ENCODE results near the gene PIK3AP1.
"Not testable (repeated sequence)": the region's sequence is repeated elsewhere in the genome, so short reads cannot be mapped to it uniquely, and the experiment has no call there.

Gene PIK3AP1

GRCh38 chr10:96705134-96705533 lies 15.2 kb downstream of the PIK3AP1 start:
- Histone ChIP-seq H3K9me3 (ENCODE audit: low read length) (no peaks in the 10 kb centered on the region), H3K36me3 (ENCODE audit: insufficient read depth, low read length) (no peaks in the 10 kb centered on the region), H3K27me3 (ENCODE audit: control insufficient read depth in 1 of 2, insufficient read depth in 2 of 2, low read length in 2 of 2) (no peaks in the 10 kb centered on the region), H3K4me3 (ENCODE audit: low read depth in 1 of 2, low read length in 2 of 2) (no peak overlapping the region), H3K27ac (ENCODE audit: low read depth, low read length) (no peak overlapping the region), H3K9ac (ENCODE audit: low read length) (no peak overlapping the region), H3K4me1 (ENCODE audit: insufficient read depth, low read length) (no peaks in the 10 kb centered on the region)

- no peak overlapping the region for H3K9ac ChIP-seq (ENCODE audit: low read length)
- no peaks in the 10 kb centered on the region for H3K9me3 ChIP-seq (ENCODE audit: low read length)
- no peaks in the 10 kb centered on the region for H3K27me3 ChIP-seq (ENCODE audit: control insufficient read depth in 1 of 2, insufficient read depth in 2 of 2, low read length in 2 of 2)
- no peaks in the 10 kb centered on the region for H3K4me1 ChIP-seq (ENCODE audit: insufficient read depth, low read length)
- H3K27ac ChIP-seq (ENCODE audit: low read depth, low read length): no peak overlapping the region
- no peaks in the 10 kb centered on the region for H3K36me3 ChIP-seq (ENCODE audit: insufficient read depth, low read length)
- H3K4me3 ChIP-seq (ENCODE audit: low read depth in 1 of 2, low read length in 2 of 2): no peak overlapping the region
Measured at GRCh38 chr10:96704563-96704962, 15.8 kb downstream of the PIK3AP1 start.

- Histone ChIP-seq H3K36me3 (ENCODE audit: insufficient read depth, low read length) (no peaks in the 10 kb centered on the region), H3K27ac (ENCODE audit: low read depth, low read length) (no peak overlapping the region), H3K4me1 (ENCODE audit: insufficient read depth, low read length) (no peaks in the 10 kb centered on the region), H3K9me3 (ENCODE audit: low read length) (no peaks in the 10 kb centered on the region), H3K27me3 (ENCODE audit: control insufficient read depth in 1 of 2, insufficient read depth in 2 of 2, low read length in 2 of 2) (no peaks in the 10 kb centered on the region), H3K9ac (ENCODE audit: low read length) (no peak overlapping the region), H3K4me3 (ENCODE audit: low read depth in 1 of 2, low read length in 2 of 2) (no peak overlapping the region)
Measured at GRCh38 chr10:96703358-96703757, 17.0 kb downstream of the PIK3AP1 start.

GRCh38 chr10:96701265-96701664 lies 19.0 kb downstream of the PIK3AP1 start:
- Histone ChIP-seq H3K9me3 (ENCODE audit: low read length) (no peaks in the 10 kb centered on the region), H3K4me3 (ENCODE audit: low read depth in 1 of 2, low read length in 2 of 2) (no peak overlapping the region), H3K9ac (ENCODE audit: low read length) (no peak overlapping the region), H3K36me3 (ENCODE audit: insufficient read depth, low read length) (no peaks in the 10 kb centered on the region), H3K27me3 (ENCODE audit: control insufficient read depth in 1 of 2, insufficient read depth in 2 of 2, low read length in 2 of 2) (no peaks in the 10 kb centered on the region), H3K27ac (ENCODE audit: low read depth, low read length) (no peak overlapping the region), H3K4me1 (ENCODE audit: insufficient read depth, low read length) (no peaks in the 10 kb centered on the region)

- Histone ChIP-seq H3K27ac (ENCODE audit: low read depth, low read length) (no peak overlapping the region), H3K9me3 (ENCODE audit: low read length) (no peaks in the 10 kb centered on the region), H3K4me1 (ENCODE audit: insufficient read depth, low read length) (no peaks in the 10 kb centered on the region), H3K36me3 (ENCODE audit: insufficient read depth, low read length) (no peaks in the 10 kb centered on the region), H3K4me3 (ENCODE audit: low read depth in 1 of 2, low read length in 2 of 2) (no peak overlapping the region), H3K9ac (ENCODE audit: low read length) (no peak overlapping the region), H3K27me3 (ENCODE audit: control insufficient read depth in 1 of 2, insufficient read depth in 2 of 2, low read length in 2 of 2) (no peaks in the 10 kb centered on the region)
Measured at GRCh38 chr10:96700374-96701099, 19.8 kb downstream of the PIK3AP1 start.

- no peak overlapping the region for H3K27ac ChIP-seq (ENCODE audit: low read depth, low read length)
- H3K4me1 ChIP-seq (ENCODE audit: insufficient read depth, low read length): no peaks in the 10 kb centered on the region
- no peaks in the 10 kb centered on the region for H3K9me3 ChIP-seq (ENCODE audit: low read length)
- H3K36me3 ChIP-seq (ENCODE audit: insufficient read depth, low read length): no peaks in the 10 kb centered on the region
- H3K4me3 ChIP-seq (ENCODE audit: low read depth in 1 of 2, low read length in 2 of 2): no peak overlapping the region
- H3K27me3 ChIP-seq (ENCODE audit: control insufficient read depth in 1 of 2, insufficient read depth in 2 of 2, low read length in 2 of 2): no peaks in the 10 kb centered on the region
- no peak overlapping the region for H3K9ac ChIP-seq (ENCODE audit: low read length)
Measured at GRCh38 chr10:96699613-96700012, 20.7 kb downstream of the PIK3AP1 start.

GRCh38 chr10:96698305-96698704 lies 22.0 kb downstream of the PIK3AP1 start:
- not testable (repeated sequence) for H3K9me3 ChIP-seq (ENCODE audit: low read length); H3K27ac ChIP-seq (ENCODE audit: low read depth, low read length); H3K9ac ChIP-seq (ENCODE audit: low read length); H3K4me3 ChIP-seq (ENCODE audit: low read depth in 1 of 2, low read length in 2 of 2); H3K36me3 ChIP-seq (ENCODE audit: insufficient read depth, low read length); H3K4me1 ChIP-seq (ENCODE audit: insufficient read depth, low read length); H3K27me3 ChIP-seq (ENCODE audit: control insufficient read depth in 1 of 2, insufficient read depth in 2 of 2, low read length in 2 of 2)

- H3K4me1 ChIP-seq (ENCODE audit: insufficient read depth, low read length): no peaks in the 10 kb centered on the region
- no peaks in the 10 kb centered on the region for H3K27me3 ChIP-seq (ENCODE audit: control insufficient read depth in 1 of 2, insufficient read depth in 2 of 2, low read length in 2 of 2)
- H3K27ac ChIP-seq (ENCODE audit: low read depth, low read length): no peak overlapping the region
- H3K9ac ChIP-seq (ENCODE audit: low read length): no peak overlapping the region
- H3K4me3 ChIP-seq (ENCODE audit: low read depth in 1 of 2, low read length in 2 of 2): no peak overlapping the region
- H3K9me3 ChIP-seq (ENCODE audit: low read length): no peaks in the 10 kb centered on the region
- H3K36me3 ChIP-seq (ENCODE audit: insufficient read depth, low read length): no peaks in the 10 kb centered on the region
Measured at GRCh38 chr10:96697438-96697837, 22.9 kb downstream of the PIK3AP1 start.

- H3K9ac ChIP-seq (ENCODE audit: low read length): no peak overlapping the region
- no peaks in the 10 kb centered on the region for H3K4me1 ChIP-seq (ENCODE audit: insufficient read depth, low read length)
- no peaks in the 10 kb centered on the region for H3K27me3 ChIP-seq (ENCODE audit: control insufficient read depth in 1 of 2, insufficient read depth in 2 of 2, low read length in 2 of 2)
- H3K27ac ChIP-seq (ENCODE audit: low read depth, low read length): no peak overlapping the region
- no peaks in the 10 kb centered on the region for H3K36me3 ChIP-seq (ENCODE audit: insufficient read depth, low read length)
- no peak overlapping the region for H3K4me3 ChIP-seq (ENCODE audit: low read depth in 1 of 2, low read length in 2 of 2)
- H3K9me3 ChIP-seq (ENCODE audit: low read length): no peaks in the 10 kb centered on the region
Measured at GRCh38 chr10:96696845-96697425, 23.4 kb downstream of the PIK3AP1 start.

GRCh38 chr10:96695975-96696634 lies 24.2 kb downstream of the PIK3AP1 start:
- Histone ChIP-seq H3K4me3 (ENCODE audit: low read depth in 1 of 2, low read length in 2 of 2) (no peak overlapping the region), H3K27me3 (ENCODE audit: control insufficient read depth in 1 of 2, insufficient read depth in 2 of 2, low read length in 2 of 2) (no peaks in the 10 kb centered on the region), H3K36me3 (ENCODE audit: insufficient read depth, low read length) (no peaks in the 10 kb centered on the region), H3K9me3 (ENCODE audit: low read length) (no peaks in the 10 kb centered on the region), H3K9ac (ENCODE audit: low read length) (no peak overlapping the region), H3K4me1 (ENCODE audit: insufficient read depth, low read length) (no peaks in the 10 kb centered on the region), H3K27ac (ENCODE audit: low read depth, low read length) (no peak overlapping the region)

GRCh38 chr10:96695366-96695765 lies 24.9 kb downstream of the PIK3AP1 start:
- Histone ChIP-seq H3K4me1 (ENCODE audit: insufficient read depth, low read length) (no peaks in the 10 kb centered on the region), H3K9ac (ENCODE audit: low read length) (no peak overlapping the region), H3K36me3 (ENCODE audit: insufficient read depth, low read length) (no peaks in the 10 kb centered on the region), H3K27ac (ENCODE audit: low read depth, low read length) (no peak overlapping the region), H3K4me3 (ENCODE audit: low read depth in 1 of 2, low read length in 2 of 2) (no peak overlapping the region), H3K27me3 (ENCODE audit: control insufficient read depth in 1 of 2, insufficient read depth in 2 of 2, low read length in 2 of 2) (no peaks in the 10 kb centered on the region), H3K9me3 (ENCODE audit: low read length) (no peaks in the 10 kb centered on the region)
